ENCODE measurements around the gene LMO7. TPM values are rescaled to one million over a fixed set of nuclear protein-coding genes. Genes with fewer than 3 reads are reported as not detected.

LMO7 gene
- polyA plus RNA-seq, 1 experiment, result 76.9 TPM

DNA sequence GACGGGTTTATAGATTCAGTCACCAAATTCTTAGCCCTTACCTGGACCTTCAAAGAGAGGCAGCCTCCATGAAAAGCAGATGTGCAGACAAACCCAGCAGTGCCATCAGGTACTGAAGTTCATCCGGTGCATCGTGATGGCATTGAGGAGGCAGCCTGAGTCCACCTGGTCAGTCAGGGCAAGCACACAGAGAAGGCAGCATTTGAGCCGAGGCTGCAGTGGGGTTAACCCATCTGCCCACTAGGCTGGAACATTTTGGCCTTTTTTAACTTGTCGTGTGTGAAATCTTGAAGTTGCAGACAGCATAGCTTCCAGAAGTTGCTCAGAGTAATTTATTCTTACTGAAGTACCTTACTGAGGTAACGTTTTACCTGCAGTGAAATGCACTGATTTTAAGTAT, 4.9 kb downstream of the LMO7 start:
- H3K27ac ChIP-seq (ENCODE audit: low read depth, low read length), result no peak overlapping the region
- no peak overlapping the region for H3K4me3 ChIP-seq (ENCODE audit: low read depth, low read length)
- H3K9me3 ChIP-seq (ENCODE audit: control insufficient read depth, insufficient read depth, low read length), result no peaks in the 10 kb centered on the region; the same call in 1 of the 2 replicates
- DNase-seq (ENCODE audit: low read depth, low spot score), result no peak
- TF ChIP-seq, protein P1, sequence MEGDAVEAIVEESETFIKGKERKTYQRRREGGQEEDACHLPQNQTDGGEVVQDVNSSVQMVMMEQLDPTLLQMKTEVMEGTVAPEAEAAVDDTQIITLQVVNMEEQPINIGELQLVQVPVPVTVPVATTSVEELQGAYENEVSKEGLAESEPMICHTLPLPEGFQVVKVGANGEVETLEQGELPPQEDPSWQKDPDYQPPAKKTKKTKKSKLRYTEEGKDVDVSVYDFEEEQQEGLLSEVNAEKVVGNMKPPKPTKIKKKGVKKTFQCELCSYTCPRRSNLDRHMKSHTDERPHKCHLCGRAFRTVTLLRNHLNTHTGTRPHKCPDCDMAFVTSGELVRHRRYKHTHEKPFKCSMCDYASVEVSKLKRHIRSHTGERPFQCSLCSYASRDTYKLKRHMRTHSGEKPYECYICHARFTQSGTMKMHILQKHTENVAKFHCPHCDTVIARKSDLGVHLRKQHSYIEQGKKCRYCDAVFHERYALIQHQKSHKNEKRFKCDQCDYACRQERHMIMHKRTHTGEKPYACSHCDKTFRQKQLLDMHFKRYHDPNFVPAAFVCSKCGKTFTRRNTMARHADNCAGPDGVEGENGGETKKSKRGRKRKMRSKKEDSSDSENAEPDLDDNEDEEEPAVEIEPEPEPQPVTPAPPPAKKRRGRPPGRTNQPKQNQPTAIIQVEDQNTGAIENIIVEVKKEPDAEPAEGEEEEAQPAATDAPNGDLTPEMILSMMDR (IDR thresholded peaks at IDR 0.05; ENCODE audit: low read depth, low read length), result no peak
- ChIA-PET POLR2A (interaction anchor here (0.7 kb wide), 1 partner anchor 20 kb away, joined by 3 read pairs; no protein-coding TSS in a partner anchor), CTCF (no interaction called here)
- no peaks in the 10 kb centered on the region for H3K27me3 ChIP-seq (ENCODE audit: control insufficient read depth, insufficient read depth, low read length)

DNA sequence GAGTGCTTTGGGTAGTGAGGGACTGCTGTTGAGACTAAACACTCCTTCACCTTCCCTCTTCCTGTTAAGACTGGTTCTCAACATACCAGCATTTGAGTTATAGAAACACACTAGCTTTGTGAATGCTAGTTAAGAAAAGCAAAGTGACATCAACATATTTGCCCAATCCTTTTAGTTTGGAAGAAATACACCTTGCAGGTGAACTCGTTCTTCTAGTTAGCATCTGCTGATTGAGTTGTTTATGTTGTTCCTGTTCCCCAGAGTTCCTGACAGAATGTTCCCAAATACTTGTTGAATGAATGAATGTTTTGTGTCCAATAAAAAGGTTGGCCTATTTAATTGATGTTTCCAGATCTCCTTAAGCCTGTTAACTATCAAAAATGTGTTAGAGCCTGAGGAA, 7.1 kb downstream of the LMO7 start:
- ChIA-PET CTCF (interaction anchor here (0.6 to 1.0 kb wide), 2 partner anchors 30 to 92 kb away, joined by 3 to 4 read pairs; no protein-coding TSS in a partner anchor), POLR2A (no interaction called here)
- TF ChIP-seq, protein P1 (IDR thresholded peaks at IDR 0.05; ENCODE audit: low read depth, low read length), result no peak
- no peak overlapping the region for H3K4me3 ChIP-seq (ENCODE audit: low read depth, low read length)
- H3K27me3 ChIP-seq (ENCODE audit: control insufficient read depth, insufficient read depth, low read length), result no peaks in the 10 kb centered on the region
- H3K27ac ChIP-seq (ENCODE audit: low read depth, low read length), result no peak overlapping the region
- no peak for DNase-seq (ENCODE audit: low read depth, low spot score)
- H3K9me3 ChIP-seq (ENCODE audit: control insufficient read depth, insufficient read depth, low read length), result no peaks in the 10 kb centered on the region

DNA sequence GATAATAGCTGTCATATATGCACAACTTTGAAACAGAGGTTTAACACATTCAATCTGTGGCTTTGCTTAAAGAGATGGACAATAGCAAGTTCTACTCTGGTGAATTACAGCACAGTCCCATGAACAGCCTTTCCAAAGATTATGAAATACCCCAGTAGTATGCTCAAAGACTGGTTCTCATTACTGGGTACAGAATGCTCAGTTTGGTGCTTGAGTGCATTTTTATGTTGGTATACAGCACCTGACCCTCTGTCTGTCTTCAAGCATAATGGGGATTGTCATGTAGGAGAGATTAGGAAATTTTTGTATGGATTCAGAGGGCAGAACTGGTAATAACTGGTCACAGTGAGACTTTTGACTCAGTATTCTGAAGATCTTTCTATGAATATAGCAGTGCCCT, 7.6 kb downstream of the LMO7 start:
- no peak overlapping the region for H3K4me3 ChIP-seq (ENCODE audit: low read depth, low read length)

DNA sequence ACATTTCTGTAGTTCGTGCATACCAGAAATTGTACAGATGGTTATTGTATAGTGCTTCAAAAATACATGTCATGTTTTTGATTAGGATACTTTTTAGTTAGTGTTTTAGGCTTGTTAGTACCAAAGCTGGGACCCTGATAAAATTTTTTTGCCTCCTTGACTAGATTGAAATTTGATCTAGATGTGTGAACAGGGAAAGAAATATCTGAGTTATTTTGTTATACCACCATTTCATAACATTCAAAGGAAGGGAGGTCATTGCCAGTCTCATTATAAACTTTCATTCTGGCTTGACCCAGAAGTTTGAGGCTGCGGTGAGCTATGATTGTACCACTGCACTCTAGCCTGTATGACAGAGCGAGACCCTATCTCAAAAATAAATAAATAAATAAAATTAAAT, 9.0 kb downstream of the LMO7 start:
- CTCF ChIA-PET, result interaction anchor here (0.6 kb wide), 2 partner anchors 24 to 43 kb away, joined by 3 to 4 read pairs; no protein-coding TSS in a partner anchor
- POLR2A ChIA-PET, result no interaction called here
- no peaks in the 10 kb centered on the region for H3K27me3 ChIP-seq (ENCODE audit: control insufficient read depth, insufficient read depth, low read length)
- DNase-seq (ENCODE audit: low read depth, low spot score), result no peak
- TF ChIP-seq, protein P1 (IDR thresholded peaks at IDR 0.05; ENCODE audit: low read depth, low read length), result no peak
- H3K9me3 ChIP-seq (ENCODE audit: control insufficient read depth, insufficient read depth, low read length), result no peaks in the 10 kb centered on the region
- H3K27ac ChIP-seq (ENCODE audit: low read depth, low read length), result no peak overlapping the region
- H3K4me3 ChIP-seq (ENCODE audit: low read depth, low read length), result no peak overlapping the region

More for the DNA sequence above, 7.6 kb downstream of the LMO7 start:
- CTCF ChIA-PET, result interaction anchor here (1.0 kb wide), 2 partner anchors 30 to 44 kb away, joined by 3 to 4 read pairs; no protein-coding TSS in a partner anchor
- no peaks in the 10 kb centered on the region for H3K9me3 ChIP-seq (ENCODE audit: control insufficient read depth, insufficient read depth, low read length)
- POLR2A ChIA-PET, result no interaction called here
- no peaks in the 10 kb centered on the region for H3K27me3 ChIP-seq (ENCODE audit: control insufficient read depth, insufficient read depth, low read length)
- DNase-seq (ENCODE audit: low read depth, low spot score), result no peak
- no peak overlapping the region for H3K27ac ChIP-seq (ENCODE audit: low read depth, low read length)
- TF ChIP-seq, protein P1 (IDR thresholded peaks at IDR 0.05; ENCODE audit: low read depth, low read length), result no peak

DNA sequence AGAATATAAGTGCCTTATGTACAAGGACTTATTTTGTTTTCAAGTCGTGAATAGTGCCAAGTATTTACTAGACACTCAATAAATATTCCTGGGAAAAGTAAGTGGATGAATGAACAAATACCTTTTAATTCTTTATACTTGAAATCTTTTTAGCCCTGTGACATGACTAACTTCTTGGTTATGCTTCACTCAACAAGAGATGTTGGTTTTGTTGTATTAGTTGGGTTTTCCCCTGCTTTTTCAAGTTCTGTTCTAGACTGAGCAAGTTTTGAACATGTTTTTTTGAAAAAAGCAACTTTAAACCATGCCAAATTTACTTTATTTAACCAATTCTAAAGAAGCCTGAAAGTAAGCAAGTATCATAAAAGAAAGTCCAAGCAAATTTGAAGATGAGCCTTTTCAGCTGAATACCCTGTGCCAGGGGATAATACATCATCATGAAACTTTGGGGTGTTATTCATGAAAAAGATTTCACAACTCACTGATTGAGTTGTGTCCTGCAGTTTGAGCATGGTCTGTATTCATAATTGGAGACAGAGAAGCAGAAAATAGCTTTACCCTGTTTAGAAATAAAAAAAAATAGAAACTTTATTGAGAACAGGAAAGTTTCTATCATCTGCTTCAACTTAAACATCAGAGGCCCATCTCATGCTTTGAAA, 11.1 kb downstream of the LMO7 start:
- POLR2A ChIA-PET, result interaction anchor here (0.6 kb wide), 1 partner anchor 155 kb away, joined by 6 read pairs; no protein-coding TSS in a partner anchor
- no peaks in the 10 kb centered on the region for H3K27me3 ChIP-seq (ENCODE audit: control insufficient read depth, insufficient read depth, low read length)
- H3K9me3 ChIP-seq (ENCODE audit: control insufficient read depth, insufficient read depth, low read length), result no peaks in the 10 kb centered on the region
- no peak for DNase-seq (ENCODE audit: low read depth, low spot score)
- no peak overlapping the region for H3K27ac ChIP-seq (ENCODE audit: low read depth, low read length)
- CTCF ChIA-PET, result interaction anchor here (0.6 to 0.9 kb wide), 3 partner anchors 7 to 59 kb away, joined by 3 to 7 read pairs (median 3); no protein-coding TSS in a partner anchor
- H3K4me3 ChIP-seq (ENCODE audit: low read depth, low read length), result no peak overlapping the region
- TF ChIP-seq, protein P1 (IDR thresholded peaks at IDR 0.05; ENCODE audit: low read depth, low read length), result no peak
